Mesendoderm (in vitro differentiated cells): ENCODE data around the gene SOD2.
"Not testable (repeated sequence)": the region's sequence is repeated elsewhere in the genome, so short reads cannot be mapped to it uniquely, and the experiment has no call there.

ENCODE experiments used
- DNase-seq: peaks from one replicate; pipeline ENCODE4 v3.0.0; 2013
- H2AK5ac ChIP-seq: 2 replicates; pipeline ENCODE4 v1.6.1; 2013; ENCODE audit warnings: low read length, inconsistent platforms
- H2BK120ac ChIP-seq: 2 replicates; pipeline ENCODE4 v1.6.1; 2013; ENCODE audit warnings: low read depth, mild to moderate bottlenecking, low read length, moderate library complexity, mixed read lengths
- H2BK15ac ChIP-seq: replicated peaks from 2 replicates; pipeline ENCODE4 v1.6.1; 2013; ENCODE audit warnings: low read depth, mild to moderate bottlenecking, moderate library complexity
- H2BK5ac ChIP-seq: 2 replicates; pipeline ENCODE4 v1.6.1; 2013; ENCODE audit warnings: low read length, inconsistent platforms
- H3K18ac ChIP-seq: 2 replicates; pipeline ENCODE4 v1.6.1; 2013; ENCODE audit warnings: mild to moderate bottlenecking, low read length, mixed read lengths
- H3K23ac ChIP-seq: one replicate; pipeline ENCODE4 v1.6.1; 2013; ENCODE audit warnings: low read length
- H3K27ac ChIP-seq: 2 replicates; pipeline ENCODE4 v1.5.1; 2013; ENCODE audit warnings: low read depth, mild to moderate bottlenecking, inconsistent platforms, low read length, moderate library complexity
- H3K27me3 ChIP-seq: 2 replicates; pipeline ENCODE4 v1.6.1; 2013; ENCODE audit warnings: low read length, control low read depth, mild to moderate bottlenecking, inconsistent platforms; ENCODE audit not compliant: insufficient read depth, poor library complexity
- H3K36me3 ChIP-seq: 2 replicates; pipeline ENCODE4 v1.6.1; 2013; ENCODE audit warnings: low read length, inconsistent platforms; ENCODE audit not compliant: control insufficient read depth, insufficient read depth
- H3K4ac ChIP-seq: one replicate; pipeline ENCODE4 v1.6.1; 2013; ENCODE audit warnings: low read depth, mild to moderate bottlenecking, low read length, moderate library complexity
- H3K4me1 ChIP-seq: 2 replicates; pipeline ENCODE4 v1.6.1; 2013; ENCODE audit warnings: low read depth, low read length, inconsistent platforms; ENCODE audit not compliant: control insufficient read depth
- H3K4me2 ChIP-seq: 2 replicates; pipeline ENCODE4 v1.6.1; 2013; ENCODE audit warnings: low read length
- H3K4me3 ChIP-seq: 2 replicates; pipeline ENCODE4 v1.5.1; 2013; ENCODE audit warnings: mild to moderate bottlenecking, low read length
- H3K56ac ChIP-seq: one replicate; pipeline ENCODE4 v1.6.1; 2013; ENCODE audit warnings: low read length
- H3K79me1 ChIP-seq: 2 replicates; pipeline ENCODE4 v1.6.1; 2013; ENCODE audit warnings: low read length, inconsistent platforms
- H3K79me2 ChIP-seq: 2 replicates; pipeline ENCODE4 v1.6.1; 2013; ENCODE audit warnings: mild to moderate bottlenecking, low read length; ENCODE audit not compliant: control insufficient read depth, insufficient read depth
- H3K9ac ChIP-seq: 2 replicates; pipeline ENCODE4 v1.6.1; 2013; ENCODE audit warnings: low read length, inconsistent platforms
- H4K5ac ChIP-seq: one replicate; pipeline ENCODE4 v1.6.1; 2013; ENCODE audit warnings: low read length
- H4K8ac ChIP-seq: one replicate; pipeline ENCODE4 v1.6.1; 2013; ENCODE audit warnings: low read depth, mild to moderate bottlenecking, control low read depth, low read length, moderate library complexity
- WGBS: extraction: QIAGEN DNeasy Blood & Tissue Kit; methylation state at CpG from one replicate; pipeline ENCODE4 v1.1.7; 2013; ENCODE audit warnings: low lambda C conversion rate, missing lambda C conversion rate; ENCODE audit not compliant: insufficient coverage; ENCODE audit errors: extremely low coverage; 5-methylcytosine and 5-hydroxymethylcytosine counted together

Gene SOD2

GRCh38 chr6:159726255-159726917, 33.3 kb upstream of the SOD2 start:
- H3K4ac ChIP-seq: no peak overlapping the region
- no peaks in the 10 kb centered on the region for H3K27me3 ChIP-seq
- peak overlapping the region; percentile 32 for H2BK5ac ChIP-seq
- H3K56ac ChIP-seq: peak overlapping the region; percentile 95
- no peak overlapping the region for H2BK15ac ChIP-seq
- no peaks in the 10 kb centered on the region for H3K4me1 ChIP-seq
- peak overlapping the region; percentile 91 for H3K9ac ChIP-seq
- no peak for DNase-seq
- H2AK5ac ChIP-seq: no peak overlapping the region
- H2BK120ac ChIP-seq: no peak overlapping the region
- no peak overlapping the region for H4K8ac ChIP-seq
- peak overlapping the region; percentile 58 for H3K4me2 ChIP-seq
- H3K79me1 ChIP-seq: peaks cover 8% of the 10 kb centered on the region
- peaks cover 1% of the 10 kb centered on the region for H3K36me3 ChIP-seq
- H3K79me2 ChIP-seq: peaks cover 58% of the 10 kb centered on the region
- H3K27ac ChIP-seq: peak overlapping the region; percentile 75
- H3K18ac ChIP-seq: peak overlapping the region; percentile 44
- H4K5ac ChIP-seq: no peak overlapping the region
- H3K23ac ChIP-seq: no peak overlapping the region
- H3K4me3 ChIP-seq: peak overlapping the region; percentile 79
- WGBS: no CpG with 5 or more reads among the region's 30 CpGs

- H3K4me3 ChIP-seq, H3K79me1 ChIP-seq, H3K4me1 ChIP-seq, H2BK5ac ChIP-seq, H4K8ac ChIP-seq, DNase-seq, H3K23ac ChIP-seq, H3K4me2 ChIP-seq, H4K5ac ChIP-seq, H3K56ac ChIP-seq, H3K4ac ChIP-seq, H2BK120ac ChIP-seq, H3K27ac ChIP-seq, H3K27me3 ChIP-seq, H3K18ac ChIP-seq, H3K9ac ChIP-seq, H3K36me3 ChIP-seq, H2AK5ac ChIP-seq, H2BK15ac ChIP-seq: not testable (repeated sequence)
- WGBS: no CpG with 5 or more reads among the region's 3 CpGs
- H3K79me2 ChIP-seq: peaks cover 46% of the 10 kb centered on the region
Observed at GRCh38 chr6:159725208-159725607, 32.2 kb upstream of the SOD2 start.

GRCh38 chr6:159724778-159725177, 31.7 kb upstream of the SOD2 start:
- Histone ChIP-seq H2BK120ac (no peak overlapping the region), H3K79me1 (peaks cover 8% of the 10 kb centered on the region), H3K36me3 (peaks cover 1% of the 10 kb centered on the region), H2AK5ac (no peak overlapping the region), H3K79me2 (peaks cover 42% of the 10 kb centered on the region), H3K23ac (no peak overlapping the region), H2BK15ac (no peak overlapping the region), H2BK5ac (no peak overlapping the region), H3K9ac (no peak overlapping the region), H4K8ac (no peak overlapping the region), H3K4ac (no peak overlapping the region), H3K56ac (no peak overlapping the region), H3K27me3 (no peaks in the 10 kb centered on the region), H3K4me2 (no peak overlapping the region), H3K27ac (no peak overlapping the region), H3K18ac (no peak overlapping the region), H3K4me3 (no peak overlapping the region), H4K5ac (no peak overlapping the region), H3K4me1 (no peaks in the 10 kb centered on the region)
- no CpG with 5 or more reads among the region's 4 CpGs for WGBS
- DNase-seq: no peak

- no peak overlapping the region for H2BK15ac ChIP-seq
- H3K79me1 ChIP-seq: peaks cover 8% of the 10 kb centered on the region
- no peak overlapping the region for H3K4me2 ChIP-seq
- peaks cover 30% of the 10 kb centered on the region for H3K79me2 ChIP-seq
- H3K23ac ChIP-seq: no peak overlapping the region
- H2BK120ac ChIP-seq: no peak overlapping the region
- H3K18ac ChIP-seq: no peak overlapping the region
- H2AK5ac ChIP-seq: no peak overlapping the region
- no peaks in the 10 kb centered on the region for H3K4me1 ChIP-seq
- H3K27me3 ChIP-seq: no peaks in the 10 kb centered on the region
- no peak overlapping the region for H3K27ac ChIP-seq
- DNase-seq: peak; percentile 18
- no peak overlapping the region for H3K9ac ChIP-seq
- H3K4me3 ChIP-seq: no peak overlapping the region
- H4K8ac ChIP-seq: no peak overlapping the region
- no peak overlapping the region for H2BK5ac ChIP-seq
- no peak overlapping the region for H3K4ac ChIP-seq
- peaks cover 1% of the 10 kb centered on the region for H3K36me3 ChIP-seq
- H4K5ac ChIP-seq: no peak overlapping the region
- H3K56ac ChIP-seq: no peak overlapping the region
- no CpG with 5 or more reads among the region's 2 CpGs for WGBS
Observed at GRCh38 chr6:159723259-159723658, 30.2 kb upstream of the SOD2 start.

- H3K4me2 ChIP-seq: no peak overlapping the region
- no peak overlapping the region for H3K23ac ChIP-seq
- H4K5ac ChIP-seq: no peak overlapping the region
- no peak overlapping the region for H3K4me3 ChIP-seq
- no peak overlapping the region for H3K9ac ChIP-seq
- H3K36me3 ChIP-seq: peaks cover 1% of the 10 kb centered on the region
- DNase-seq: no peak
- H3K27me3 ChIP-seq: no peaks in the 10 kb centered on the region
- H3K79me2 ChIP-seq: peaks cover 24% of the 10 kb centered on the region
- H3K27ac ChIP-seq: no peak overlapping the region
- H3K79me1 ChIP-seq: peaks cover 8% of the 10 kb centered on the region
- H3K4ac ChIP-seq: no peak overlapping the region
- H2BK15ac ChIP-seq: no peak overlapping the region
- H3K56ac ChIP-seq: no peak overlapping the region
- no peak overlapping the region for H2BK5ac ChIP-seq
- no peak overlapping the region for H4K8ac ChIP-seq
- H3K4me1 ChIP-seq: no peaks in the 10 kb centered on the region
- H2AK5ac ChIP-seq: no peak overlapping the region
- no peak overlapping the region for H2BK120ac ChIP-seq
- no peak overlapping the region for H3K18ac ChIP-seq
Observed at GRCh38 chr6:159722655-159723054, 29.6 kb upstream of the SOD2 start.

- not testable (repeated sequence) for DNase-seq, H3K4me1 ChIP-seq, H3K4me2 ChIP-seq, H3K18ac ChIP-seq, H2BK5ac ChIP-seq, H2BK15ac ChIP-seq, H3K4ac ChIP-seq, H4K5ac ChIP-seq, H3K4me3 ChIP-seq, H4K8ac ChIP-seq, H3K79me1 ChIP-seq, H3K36me3 ChIP-seq, H3K27me3 ChIP-seq, H2BK120ac ChIP-seq, H2AK5ac ChIP-seq, H3K23ac ChIP-seq, H3K27ac ChIP-seq, H3K56ac ChIP-seq, H3K9ac ChIP-seq
- peaks cover 21% of the 10 kb centered on the region for H3K79me2 ChIP-seq
- WGBS: no CpG with 5 or more reads among the region's 3 CpGs
Observed at GRCh38 chr6:159721981-159722380, 28.9 kb upstream of the SOD2 start.
